NCI-H146 (cell line): Measurements from ENCODE around the gene CDK5RAP3.
"Not testable (repeated sequence)": the region's sequence is repeated elsewhere in the genome, so short reads cannot be mapped to it uniquely, and the experiment has no call there.

Experiments
- DNase-seq: peaks from one replicate; lab custom pipeline; 2025; lab: John Stamatoyannopoulos, UW

Gene CDK5RAP3

DNA sequence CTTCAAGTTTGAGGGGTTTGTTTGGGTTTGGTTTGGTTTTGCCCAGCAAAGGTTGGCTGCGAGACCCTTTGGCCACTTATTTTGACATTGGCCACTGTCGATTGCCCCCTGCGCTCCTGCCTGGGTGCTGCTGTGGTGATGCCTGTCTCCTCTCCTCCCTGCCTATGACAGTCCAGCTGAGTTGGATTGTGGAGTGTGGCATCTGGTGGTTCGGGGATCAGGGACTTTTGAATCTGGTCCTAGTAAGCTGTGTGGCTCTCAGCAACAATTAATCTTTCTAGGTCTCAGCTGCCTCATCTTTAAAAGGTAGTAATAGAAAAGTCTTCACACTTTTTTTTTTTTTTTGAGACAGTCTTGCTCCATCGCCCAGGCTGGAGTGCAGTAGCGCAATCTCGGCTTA is 27.1 kb downstream of the CDK5RAP3 start:
- DNase-seq = no peak

DNA sequence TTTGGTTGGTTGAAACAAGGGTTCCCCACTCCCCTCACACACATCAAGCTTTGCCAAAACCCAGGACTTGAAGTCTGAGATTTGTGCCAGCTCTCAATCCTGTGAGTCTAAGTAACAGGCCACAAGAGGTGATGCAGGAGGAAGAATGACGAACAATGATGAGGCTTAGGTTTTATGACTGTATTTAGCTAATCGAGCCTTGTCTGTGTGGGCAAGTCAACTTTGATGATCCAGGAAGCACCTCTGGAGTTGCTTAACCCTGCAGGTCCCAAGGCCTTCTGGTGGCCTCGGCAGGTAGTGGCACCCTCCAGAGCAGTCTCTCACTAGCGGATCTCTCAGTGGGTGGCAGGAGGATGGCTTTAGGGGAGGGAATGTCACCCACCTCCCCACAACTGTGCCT is 28.7 kb downstream of the CDK5RAP3 start:
- DNase-seq = peak; percentile 37

DNA sequence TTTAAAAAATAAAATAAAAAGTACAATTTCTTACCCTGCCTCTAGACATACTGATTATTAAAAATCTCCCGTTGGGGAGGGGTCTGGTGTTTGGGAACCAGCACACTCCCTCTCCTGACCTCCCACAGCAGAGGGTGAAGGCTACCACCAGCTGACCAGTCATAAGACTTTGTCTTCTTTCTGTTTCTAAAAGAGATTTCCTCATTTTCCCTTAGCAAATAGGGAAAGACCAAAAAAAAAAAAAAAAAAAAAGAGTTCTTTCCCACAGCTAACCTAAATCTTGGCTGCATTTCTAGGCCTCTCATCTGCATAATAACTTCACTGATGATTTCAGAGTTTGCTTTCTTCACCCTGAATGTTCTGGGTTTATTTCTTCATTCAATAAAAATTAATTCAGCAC is 30.3 kb downstream of the CDK5RAP3 start:
- DNase-seq = no peak

DNA sequence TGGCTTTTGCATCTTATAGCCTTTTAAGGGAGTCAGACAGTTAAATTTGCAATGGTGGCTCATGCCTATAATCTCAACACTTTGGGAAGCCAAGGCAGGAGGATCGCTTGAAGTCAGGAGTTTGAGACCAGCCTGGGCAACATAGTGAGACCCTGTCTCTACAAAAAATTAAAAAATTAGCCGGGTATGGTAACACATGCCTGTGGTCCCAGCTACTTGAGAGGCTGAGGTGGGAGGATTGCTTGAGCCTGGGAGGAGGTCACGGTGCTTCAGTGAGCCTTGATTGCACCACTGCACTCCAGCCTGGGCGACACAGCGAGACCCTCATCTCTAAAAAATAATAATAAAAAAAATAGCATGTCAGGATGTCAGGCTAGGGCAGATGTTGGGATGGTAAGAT is 30.7 kb downstream of the CDK5RAP3 start:
- DNase-seq = not testable (repeated sequence)

DNA sequence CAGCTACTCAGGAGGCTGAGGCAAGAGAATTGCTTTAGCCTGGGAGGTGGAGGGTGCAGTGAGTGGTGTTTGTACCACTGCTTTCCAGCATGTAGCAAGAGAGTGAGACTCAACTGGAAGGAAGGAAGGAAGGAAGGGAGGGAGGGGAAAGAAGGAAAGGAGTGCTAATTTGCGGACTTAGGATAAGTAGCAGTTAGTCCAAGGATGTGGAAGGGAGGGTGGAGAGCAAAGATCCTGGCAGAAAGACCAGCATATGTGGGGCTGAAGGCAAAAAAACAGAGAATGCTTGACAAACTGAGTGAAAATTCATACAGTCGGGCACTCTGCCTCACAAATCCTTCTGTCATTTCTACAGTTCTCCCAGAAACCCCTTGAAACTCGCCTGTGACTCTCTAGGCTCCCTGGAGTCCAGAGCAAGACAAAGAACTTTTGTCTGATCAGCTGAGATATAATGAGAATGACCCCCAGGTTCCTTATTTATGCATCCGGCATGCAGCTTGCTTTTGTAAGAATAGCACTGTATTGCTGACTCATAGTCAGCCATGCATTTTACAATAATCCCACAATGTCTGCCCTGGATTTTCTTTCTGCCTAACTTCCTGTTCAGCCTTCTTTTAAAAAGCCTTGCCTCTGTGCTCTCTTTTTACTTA is 31.5 kb downstream of the CDK5RAP3 start:
- peak; percentile 82 for DNase-seq

DNA sequence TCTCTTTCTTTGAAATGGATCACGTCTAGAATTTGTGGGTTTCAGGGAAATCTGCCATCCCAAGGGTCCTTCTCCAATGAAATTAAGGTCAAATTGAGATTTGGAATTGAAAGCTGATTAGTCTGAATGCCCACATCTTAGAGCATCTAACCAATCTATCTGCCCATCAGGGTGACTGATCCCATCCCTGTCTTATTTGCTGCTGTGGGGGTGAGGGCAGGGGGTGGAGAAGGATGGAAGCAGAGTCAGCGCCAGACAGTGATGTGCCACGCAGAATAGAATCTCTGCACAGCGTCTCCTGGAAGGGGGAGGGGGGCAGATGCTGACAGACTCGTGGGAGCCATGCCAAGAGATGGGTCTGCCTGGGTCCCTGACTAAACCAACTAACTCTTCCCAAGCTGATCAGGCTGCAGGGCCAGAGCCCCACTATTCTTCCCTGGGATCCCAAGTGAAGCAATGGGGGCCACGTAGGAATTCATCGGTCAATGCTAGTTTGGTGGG is 32.1 kb downstream of the CDK5RAP3 start:
- peak; percentile 82 for DNase-seq

DNA sequence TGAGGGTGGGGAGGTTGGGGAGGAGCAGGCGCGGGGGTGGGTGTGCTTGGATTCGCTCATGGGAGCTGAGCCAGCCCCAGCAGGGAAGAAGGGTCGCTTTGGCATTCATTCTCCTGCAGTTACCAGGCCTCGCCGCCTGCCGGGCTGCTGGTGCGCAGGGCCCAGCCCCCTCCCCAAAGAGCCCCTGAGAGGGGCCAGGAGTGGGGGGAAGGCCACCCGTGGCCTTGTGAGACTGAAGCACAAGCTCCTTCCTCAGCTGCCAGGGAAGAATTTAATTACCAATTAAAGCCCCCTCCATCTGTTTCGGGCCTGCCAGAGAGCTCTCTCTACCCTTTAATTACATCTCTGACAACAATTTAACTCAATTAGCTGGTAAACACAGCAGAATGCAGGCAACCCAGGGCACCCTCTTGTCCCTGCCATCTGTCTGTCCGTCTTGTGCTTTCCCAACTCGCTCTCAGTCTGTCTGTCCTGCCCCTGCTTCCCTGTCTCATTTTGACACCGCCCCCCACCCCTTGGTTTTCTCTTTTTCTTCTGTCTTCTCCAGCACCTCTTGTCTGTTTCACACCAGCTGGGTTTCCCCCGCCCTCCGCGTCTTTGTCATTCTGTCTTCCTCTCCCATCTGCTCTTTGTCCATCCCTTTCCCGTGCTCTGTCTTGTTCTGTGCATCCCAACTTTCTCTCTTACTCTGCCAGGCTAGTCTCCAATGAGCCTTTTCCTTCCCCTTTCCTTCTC is 32.7 kb downstream of the CDK5RAP3 start:
- DNase-seq = peak; percentile 94

DNA sequence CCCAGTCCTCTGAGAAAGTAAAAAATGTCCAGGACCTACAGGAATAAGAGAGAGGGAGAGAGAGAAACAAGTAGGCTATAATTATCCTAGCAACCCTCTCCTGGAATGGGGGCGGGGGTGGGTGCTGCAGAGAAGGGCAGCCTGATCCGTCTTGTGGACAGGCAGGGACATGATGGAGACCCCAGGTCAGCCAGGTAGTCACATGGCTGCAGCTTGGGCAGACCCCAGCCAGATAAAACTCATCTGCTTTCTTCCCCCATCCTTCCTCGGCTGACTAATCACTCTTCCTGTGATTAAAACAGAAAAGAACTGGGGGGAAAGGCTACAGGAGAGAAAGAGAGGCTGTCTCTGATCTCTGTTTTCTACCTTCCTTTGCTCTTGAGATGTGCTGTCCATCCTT is 34.1 kb downstream of the CDK5RAP3 start:
- peak; percentile 43 for DNase-seq

DNA sequence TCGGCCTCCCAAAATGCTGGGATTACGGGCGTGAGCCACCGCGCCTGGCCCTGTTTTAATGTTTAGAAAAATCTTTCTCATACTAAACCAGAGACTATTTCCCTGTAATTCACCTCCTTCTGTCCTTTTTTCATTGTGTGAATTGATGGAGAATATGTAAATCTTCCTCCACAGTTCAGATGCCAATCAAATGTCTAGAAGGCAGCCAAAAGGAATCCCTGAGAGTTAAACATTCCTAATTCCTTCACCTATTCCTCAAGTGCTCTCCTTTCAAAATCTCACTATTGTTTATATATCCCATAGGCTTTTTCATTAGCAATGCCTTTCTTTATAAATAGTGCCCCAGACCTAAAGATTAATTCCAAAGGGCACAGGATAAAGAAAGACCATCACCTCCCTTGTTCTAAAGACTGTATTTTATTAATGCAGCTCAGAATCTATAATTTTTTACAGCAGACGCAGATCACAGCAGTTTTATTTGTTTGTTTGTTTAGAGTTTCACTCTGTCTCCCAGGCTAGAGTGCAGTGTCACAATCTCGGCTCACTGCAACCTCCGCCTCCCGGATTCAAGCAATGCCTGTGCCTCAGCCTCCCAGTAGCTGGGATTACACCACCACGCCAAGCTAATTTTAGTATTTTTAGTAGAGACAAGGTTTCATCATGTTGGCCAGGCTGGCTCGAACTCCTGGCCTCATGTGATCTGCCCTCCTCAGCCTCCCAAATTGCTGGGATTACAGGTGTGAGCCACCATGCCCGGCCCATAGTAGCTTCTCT is 36.2 kb downstream of the CDK5RAP3 start:
- no peak for DNase-seq

DNA sequence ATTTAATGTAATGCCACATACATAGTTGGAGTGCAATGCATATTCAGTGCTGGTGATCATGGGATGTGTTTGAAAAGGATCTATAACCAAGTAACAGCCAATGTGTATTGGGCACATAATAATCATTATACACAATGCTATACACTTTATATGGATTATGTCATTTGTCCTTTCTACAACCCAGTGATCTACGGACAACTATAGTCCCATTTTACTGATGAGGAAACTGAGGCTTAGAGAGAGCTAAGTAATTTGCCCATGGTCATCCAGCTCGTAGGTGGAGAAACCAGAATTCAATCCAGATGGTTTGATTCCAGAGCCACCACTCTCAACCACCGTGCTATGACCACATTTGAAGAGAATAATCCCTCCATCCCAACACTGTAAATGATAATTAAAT is 39.3 kb downstream of the CDK5RAP3 start:
- DNase-seq = no peak

DNA sequence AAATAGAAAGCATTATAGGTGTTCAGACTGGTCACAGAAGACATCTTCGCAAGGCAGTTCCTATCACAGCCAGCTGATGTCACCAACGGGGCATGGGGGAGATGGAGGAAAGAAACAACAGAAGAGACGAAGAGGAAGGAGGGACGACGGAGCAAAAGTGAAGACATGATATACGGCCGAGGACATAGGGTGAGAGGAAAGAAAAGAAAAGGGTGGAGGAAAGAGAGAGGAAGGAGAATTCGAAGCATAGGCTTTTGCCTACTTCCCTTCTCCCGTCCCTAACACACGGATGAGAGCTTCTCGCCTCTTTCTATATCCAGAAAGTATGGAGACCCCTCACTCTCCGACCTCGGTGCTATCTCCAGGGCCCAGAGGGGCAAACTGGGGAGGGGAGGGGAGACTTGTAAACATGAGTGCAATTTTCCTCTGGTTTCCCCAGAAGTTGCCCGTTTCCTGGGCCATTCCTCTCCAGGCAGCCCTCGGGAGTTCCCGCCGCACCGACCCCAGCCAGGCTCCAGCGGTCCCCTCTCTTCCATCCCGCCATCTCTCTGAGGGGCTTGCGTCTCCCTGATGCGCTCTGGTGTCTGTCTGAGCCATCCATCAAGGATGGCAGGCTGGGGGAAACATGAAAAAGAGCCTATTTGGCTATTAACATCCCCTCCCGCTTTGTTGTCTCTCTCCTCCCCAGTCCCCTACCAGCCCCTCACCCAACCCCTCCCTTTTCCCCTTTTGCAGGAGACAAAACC is 40.7 kb downstream of the CDK5RAP3 start:
- peak; percentile 72 for DNase-seq

DNA sequence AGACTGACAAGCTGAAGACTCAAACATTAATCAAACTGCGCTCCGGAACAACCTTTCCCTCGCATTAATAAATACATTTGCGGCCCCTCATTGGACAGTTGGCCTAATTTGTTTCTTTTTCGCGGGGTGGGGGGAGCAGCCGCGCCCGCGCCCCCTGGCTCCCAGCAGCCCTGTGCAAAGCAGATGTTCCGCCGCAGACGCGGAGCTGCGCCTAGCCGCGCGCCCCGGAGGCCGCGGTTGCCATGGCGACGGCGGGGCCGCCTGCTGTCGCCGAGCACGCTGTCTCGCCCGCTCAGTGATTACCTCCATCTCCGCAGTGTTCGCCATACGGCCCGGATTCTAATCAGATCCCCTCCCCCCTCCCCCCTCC is 41.2 kb downstream of the CDK5RAP3 start:
- DNase-seq = peak; percentile 89

DNA sequence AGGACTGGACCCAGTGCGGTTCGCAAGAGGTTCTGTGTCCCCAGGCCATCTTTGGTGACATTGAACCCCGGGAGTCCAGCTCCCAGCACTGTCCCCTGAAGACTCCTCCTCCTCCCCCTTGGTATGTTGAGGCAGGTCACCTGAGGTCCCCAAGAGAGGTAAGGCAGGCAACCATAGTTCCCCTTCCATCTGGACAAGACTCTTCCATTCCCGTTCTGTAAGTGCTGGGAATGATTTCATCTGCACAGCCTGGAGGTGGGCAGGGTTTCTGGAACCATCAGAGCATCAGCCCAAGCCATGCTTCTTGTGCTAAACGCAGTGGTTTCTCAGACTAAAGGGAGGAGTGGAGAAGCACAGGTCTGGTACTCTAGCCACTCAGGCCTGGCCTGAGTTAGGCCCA is 41.7 kb downstream of the CDK5RAP3 start:
- DNase-seq = no peak

DNA sequence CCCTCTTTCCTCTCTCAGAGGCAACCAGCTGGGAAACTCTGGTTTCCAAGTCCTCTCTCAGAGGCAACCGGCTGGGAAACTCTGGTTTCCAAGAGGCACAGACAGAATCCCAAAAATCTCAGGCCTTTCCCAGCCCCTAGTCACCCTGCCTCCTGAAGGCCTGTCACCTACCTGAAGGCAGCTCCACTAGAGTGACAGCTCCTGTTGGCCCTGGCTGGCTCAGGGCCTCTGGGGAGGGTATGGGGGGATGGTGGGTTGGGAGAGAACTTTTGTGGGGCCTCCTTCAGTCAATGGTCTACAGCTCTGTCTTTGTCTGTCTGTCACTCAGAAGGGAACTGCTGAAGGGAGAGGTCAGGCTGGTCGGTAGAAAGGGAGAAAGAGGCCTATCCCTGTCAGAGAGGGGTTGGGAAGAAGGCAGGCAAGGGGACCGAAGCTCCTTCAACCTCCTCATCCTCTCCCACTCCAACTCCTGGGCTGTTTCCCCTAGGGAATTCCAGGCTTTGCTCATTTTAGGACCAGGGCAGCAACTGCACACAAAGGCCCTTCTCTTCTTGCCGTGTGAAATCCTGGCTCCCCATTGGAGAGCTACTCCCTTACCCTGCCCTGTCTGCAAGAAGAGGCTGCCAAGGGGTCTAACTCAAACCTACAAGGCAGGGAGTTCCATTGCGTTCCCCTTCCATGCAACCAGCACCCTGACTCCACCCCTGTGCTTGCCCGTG is 43.1 kb downstream of the CDK5RAP3 start:
- DNase-seq = no peak

DNA sequence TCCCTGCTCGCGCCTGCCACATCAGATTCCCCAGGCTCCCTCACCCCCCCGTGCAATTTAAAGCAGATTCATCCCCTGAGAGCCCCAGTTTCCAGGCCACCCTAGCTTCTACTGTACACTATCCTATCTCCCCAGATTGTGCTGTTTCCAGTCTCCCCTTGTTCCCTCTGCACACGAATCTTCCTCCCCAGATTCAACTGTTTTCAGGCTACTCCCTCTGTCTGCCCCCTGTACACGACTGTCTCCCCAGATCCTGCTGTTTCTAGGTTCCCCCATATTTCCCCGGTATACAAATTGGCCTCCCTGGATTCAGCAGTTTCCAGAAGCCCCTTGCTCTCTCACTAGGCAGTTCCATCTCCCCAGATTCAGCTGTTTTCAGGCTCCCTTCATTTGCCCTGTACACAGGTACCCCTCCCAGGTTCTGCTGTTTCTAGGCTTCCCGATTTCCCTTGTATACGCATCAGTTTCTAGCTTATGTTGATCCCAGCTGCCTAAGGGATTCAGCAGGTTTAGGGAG is 43.7 kb downstream of the CDK5RAP3 start:
- no peak for DNase-seq

DNA sequence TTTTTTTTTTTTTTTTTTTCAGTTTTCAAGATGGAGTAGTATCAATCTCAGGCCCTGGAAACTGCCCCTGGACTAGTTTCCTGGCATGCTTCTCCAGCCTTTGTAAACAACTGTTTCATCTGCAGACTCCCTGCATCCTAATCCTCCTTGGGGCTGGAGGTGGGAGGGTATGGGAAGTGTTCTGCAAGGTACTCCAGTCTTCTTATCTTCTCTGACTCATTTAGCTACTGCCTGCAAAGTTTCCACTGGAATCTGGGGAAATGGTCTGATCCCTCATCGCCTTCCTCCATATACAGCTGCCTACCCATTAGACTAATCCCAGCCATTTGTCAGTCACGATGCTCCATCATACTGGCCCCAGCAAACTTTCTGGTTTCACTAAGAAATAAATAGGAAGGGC is 45.2 kb downstream of the CDK5RAP3 start:
- DNase-seq = no peak

DNA sequence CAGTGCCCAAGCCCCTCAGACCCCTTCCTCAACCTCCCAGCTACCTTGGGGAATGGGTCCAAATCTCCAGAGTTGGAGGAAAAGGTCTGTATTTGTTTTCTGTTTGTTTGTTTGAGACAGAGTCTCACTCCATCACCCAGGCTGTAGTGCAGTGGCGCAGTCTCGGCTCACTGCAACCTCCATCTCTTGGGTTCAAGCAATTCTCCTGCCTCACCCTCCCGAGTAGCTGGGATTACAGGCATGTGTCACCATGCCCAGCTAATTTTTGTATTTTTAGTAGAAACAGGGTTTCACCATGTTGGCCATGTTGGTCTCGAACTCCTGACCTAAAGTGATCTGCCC is 46.9 kb downstream of the CDK5RAP3 start:
- not testable (repeated sequence) for DNase-seq

DNA sequence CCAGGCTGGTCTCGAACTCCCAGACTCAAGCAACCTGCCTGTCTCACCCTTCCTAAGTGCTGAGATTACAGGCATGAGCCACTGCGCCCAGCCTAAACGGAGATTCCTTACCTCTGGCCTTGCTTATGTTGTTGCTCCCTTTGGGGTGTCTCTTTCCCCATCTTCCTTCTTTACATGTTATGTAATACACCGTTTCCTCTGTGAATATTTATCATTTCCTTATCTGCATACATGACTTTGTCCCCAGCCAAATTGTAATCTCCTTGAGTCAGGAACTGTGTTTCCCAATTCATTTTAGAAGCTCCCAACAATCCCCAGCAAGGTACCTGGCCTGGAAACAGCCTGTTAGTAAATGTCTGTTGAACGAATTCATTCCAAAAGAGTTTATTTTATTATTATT is 51.0 kb downstream of the CDK5RAP3 start:
- no peak for DNase-seq

DNA sequence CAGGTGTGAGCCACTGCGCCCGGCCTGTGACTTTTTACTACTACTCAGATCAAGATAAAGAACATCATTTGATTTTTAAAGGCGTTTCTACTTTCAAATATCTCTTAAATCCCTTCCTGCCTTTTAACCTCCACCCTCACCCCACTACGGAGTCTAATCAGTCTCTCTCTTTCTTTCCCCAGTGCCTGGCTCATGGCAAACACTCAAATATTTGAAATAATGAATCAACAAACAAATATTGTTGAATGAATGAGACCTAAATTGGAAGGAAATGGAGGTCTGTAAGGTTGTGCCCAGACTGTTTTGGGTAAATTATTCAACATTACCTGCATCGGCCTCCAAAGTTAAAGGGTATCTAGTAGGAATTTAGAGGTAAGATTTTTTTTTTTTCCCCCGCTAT is 52.0 kb downstream of the CDK5RAP3 start:
- no peak for DNase-seq

DNA sequence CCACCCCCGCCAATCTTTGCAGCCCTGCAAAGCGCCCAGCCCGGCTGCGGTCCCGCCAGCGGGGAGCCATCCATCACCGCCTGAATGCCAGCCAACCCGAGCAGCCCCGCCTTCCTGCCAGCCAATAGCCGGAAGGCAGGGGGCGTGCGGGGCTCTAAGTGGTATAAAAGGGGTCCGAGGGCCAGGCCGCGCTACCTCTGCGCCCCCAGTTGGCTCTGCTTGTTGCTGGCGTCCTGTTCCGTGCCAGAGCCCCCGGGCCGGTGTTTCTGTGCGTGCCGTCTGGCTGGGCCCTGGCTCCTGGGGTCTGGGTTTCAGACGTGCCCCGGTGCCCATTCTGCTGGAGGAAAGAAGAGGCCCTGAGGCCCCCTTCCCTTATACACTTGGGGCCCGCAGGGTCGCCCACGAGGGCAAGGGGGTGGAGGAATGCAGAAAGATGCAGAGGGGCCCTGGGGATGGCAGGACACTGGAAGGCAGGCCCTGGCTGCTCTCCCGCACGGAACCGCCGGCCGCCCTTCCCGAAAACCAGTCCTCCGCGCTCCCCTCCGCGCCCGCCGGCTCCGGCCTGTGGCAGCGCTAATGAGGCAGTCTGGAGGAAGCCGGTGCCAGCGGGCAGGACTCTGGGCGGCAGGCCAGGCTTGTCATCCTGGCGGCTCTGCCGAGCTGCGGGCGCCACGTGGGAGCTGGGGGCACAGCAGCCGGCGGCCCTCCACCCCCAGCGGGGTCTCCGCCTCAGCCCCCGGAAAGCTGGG is 52.7 kb downstream of the CDK5RAP3 start:
- peak; percentile 88 for DNase-seq
